ENCODE data around the gene ZGPAT.

DNA sequence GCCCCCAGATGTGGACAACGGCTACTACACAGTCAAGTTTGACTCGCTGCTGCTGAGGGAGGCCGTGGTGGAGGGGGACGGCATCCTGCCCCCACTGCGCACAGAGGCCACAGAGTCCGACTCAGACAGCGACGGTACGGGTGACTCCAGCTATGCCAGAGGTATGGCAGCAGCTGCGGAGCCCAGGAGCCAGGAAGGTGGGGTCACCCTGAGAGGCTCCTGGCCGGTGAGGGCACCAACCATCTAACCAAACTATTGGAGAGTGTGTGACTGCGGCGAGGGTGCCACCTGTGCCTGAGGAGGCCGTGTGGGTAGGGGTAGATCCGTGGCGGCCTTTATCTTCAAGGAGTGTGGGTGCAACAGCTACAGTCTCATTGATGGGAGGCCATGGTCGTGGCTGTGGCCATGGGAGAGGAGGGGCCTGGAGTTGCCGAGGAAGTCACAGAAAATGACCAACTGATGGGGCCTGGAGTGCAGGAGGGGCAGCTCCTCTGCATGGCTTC is 25.8 kb downstream of the ZGPAT start:
- TF ChIP-seq, protein P1, sequence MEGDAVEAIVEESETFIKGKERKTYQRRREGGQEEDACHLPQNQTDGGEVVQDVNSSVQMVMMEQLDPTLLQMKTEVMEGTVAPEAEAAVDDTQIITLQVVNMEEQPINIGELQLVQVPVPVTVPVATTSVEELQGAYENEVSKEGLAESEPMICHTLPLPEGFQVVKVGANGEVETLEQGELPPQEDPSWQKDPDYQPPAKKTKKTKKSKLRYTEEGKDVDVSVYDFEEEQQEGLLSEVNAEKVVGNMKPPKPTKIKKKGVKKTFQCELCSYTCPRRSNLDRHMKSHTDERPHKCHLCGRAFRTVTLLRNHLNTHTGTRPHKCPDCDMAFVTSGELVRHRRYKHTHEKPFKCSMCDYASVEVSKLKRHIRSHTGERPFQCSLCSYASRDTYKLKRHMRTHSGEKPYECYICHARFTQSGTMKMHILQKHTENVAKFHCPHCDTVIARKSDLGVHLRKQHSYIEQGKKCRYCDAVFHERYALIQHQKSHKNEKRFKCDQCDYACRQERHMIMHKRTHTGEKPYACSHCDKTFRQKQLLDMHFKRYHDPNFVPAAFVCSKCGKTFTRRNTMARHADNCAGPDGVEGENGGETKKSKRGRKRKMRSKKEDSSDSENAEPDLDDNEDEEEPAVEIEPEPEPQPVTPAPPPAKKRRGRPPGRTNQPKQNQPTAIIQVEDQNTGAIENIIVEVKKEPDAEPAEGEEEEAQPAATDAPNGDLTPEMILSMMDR (conservative IDR thresholded peaks at IDR 0.05): no peak
- TF ChIP-seq EZH2 (IDR thresholded peaks at IDR 0.05; ENCODE audit: low read depth): no peak
